ENCODE data around the gene IQGAP3. TPM values are rescaled to one million over a fixed set of nuclear protein-coding genes. Genes with fewer than 3 reads are reported as not detected.

Gene IQGAP3
- total RNA-seq, 1 donor from 2014 or later = 11.8 TPM

- ATAC-seq = no peak
These were observed 76.1 kb downstream of the IQGAP3 start for GRCh38 chr1:156496211-156496761.

DNA sequence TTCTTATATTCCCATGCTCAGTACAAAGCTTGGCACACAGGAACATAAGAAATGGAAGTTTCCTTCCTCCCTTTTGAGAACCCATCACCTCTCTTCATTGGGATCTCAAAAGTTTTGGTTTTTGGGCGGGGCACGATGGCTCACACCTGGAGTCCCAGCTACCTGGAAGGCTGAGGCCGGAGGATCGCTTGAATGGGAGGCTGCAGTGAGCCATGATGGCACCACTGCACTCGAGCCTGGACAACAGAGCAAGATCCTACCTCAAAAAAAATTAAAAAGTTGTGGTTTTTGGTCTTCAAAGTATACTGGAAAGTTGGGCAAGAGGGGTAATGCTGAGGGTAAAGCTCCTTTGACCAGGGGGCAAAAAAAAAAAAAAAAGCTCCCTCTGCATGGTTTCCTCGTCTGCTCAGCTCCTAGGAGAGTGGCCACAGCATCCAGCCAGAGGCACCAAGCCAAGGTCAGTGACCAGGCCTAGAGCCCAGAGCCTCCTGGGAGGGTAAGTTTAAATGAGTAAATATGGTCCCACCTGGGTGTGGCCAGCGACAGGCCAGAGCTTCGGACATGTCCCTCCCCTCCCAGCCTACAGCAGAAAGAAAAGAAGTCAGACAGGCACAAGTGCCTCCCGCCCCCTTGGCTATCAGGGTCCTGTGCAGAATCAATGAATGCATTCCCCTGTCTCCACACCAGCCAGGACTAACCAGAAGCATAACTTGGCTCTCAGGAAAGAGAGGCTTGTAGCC is 76.8 kb downstream of the IQGAP3 start:
- no peak for ATAC-seq

DNA sequence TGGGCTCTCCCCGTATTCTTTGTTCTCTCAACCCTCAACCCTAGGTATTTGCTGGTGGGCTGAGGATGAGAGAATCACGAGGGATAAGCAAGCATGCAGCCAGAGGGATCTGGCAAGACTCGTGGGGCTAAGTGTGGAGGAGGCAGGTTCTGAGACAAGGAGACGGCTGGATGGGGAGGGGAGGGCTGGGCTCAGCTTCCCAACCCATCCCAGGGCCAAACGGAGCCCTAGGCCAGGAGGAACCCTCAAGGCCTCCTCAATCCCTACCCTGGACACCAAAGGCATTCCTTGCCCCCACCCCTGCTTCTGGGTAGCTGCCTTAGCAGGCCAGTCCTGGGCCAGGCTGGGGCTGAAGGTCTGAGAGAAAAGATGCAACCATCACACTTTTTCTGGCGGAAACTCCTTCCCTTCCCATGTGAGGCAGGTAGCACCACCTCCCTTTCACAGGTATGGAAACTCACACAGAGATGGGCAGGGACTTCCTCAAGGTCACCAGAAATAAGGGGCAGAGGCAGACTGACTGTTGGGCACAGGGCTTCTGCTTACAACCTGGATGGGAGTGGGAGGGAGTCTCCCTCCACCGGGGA is 78.0 kb downstream of the IQGAP3 start:
- no peak for ATAC-seq

DNA sequence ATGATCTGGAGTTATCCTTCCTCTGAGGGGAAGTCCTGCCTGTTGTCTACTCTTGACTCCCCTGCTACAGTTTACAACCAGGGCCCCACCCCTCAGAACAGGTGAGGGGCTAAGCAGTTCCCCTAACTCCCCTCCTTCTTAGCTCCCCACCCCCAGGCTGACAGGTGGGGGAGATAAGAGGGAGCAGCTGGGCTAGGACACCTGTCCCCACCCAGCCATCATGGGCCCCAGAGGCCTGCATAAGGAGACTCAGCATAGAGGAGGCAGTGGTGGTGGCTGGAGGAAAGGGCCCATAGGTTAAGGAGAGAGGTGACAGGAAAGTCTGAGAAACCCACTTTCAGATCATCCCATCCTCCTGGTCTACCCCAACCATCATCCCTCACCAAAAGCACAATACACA is 78.6 kb downstream of the IQGAP3 start:
- no peak for ATAC-seq

- ATAC-seq = no peak
These were observed 79.2 kb downstream of the IQGAP3 start for GRCh38 chr1:156493154-156493631.

DNA sequence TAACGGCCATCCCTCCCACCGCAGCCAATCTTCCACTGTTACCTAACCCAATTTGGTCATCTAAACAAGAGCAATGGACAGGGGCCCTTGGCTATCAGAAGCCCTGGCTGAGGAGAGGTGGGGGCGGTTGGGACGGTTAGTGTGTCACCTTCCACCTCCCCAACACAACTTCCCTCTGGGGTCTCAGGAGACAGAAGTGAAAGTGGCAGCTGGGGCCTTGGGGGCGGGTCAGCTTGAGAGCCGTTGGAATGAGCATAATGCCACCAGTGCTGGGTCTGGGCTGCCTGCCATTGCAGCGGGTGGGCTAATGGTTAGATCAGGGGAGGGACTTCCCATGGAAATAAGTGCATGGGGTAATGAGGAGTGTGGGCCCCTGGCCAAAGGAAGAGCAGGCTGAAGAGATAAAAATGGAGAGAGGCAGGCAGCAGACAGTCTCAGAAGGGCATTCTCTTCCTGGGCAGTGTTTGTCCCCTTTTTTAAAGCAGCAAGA is 79.7 kb downstream of the IQGAP3 start:
- no peak for ATAC-seq

- ATAC-seq = no peak
These were observed 80.3 kb downstream of the IQGAP3 start for GRCh38 chr1:156492013-156492590.

DNA sequence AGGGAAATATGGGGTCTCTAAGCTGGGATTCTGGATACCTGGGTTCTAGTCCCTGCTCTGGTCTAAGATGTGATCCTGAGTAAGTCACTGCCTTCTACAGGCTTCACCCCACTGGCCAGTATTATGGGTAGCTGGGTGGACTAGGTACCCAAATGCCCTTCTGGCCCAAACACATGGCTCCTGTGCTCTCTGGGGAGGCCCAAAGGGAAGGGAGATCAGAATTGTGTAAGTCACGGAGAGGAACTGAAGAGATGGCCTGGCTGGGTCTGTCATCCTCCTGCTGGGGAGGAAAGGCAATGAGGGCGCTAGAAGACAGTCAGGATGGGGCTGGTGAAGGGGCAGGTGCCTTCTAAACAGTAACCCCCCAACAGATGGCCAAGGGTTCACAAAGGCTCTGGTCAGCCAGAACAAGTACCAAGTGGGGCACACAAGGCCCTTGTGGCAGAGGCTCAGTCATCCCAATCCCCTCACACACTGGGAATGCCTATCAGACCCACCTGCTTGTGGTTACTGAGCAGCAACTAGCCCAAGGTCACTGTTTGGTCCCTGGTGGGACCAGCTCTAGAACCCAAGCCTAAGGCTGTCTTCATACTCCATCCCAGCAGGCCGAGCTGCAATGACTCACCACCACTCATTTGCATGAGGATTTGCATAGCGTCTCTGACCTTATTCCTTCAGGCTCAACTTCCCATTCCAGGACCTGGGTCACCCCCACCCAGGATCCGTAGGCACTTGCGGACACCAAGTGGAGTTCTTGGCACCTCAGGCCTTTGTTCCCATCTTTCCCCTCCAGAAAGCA is 81.0 kb downstream of the IQGAP3 start:
- ATAC-seq = no peak

GRCh38 chr1:156490401-156491032 is 81.8 kb downstream of the IQGAP3 start:
- ATAC-seq = no peak

GRCh38 chr1:156489935-156490293 is 82.5 kb downstream of the IQGAP3 start:
- no peak for ATAC-seq

DNA sequence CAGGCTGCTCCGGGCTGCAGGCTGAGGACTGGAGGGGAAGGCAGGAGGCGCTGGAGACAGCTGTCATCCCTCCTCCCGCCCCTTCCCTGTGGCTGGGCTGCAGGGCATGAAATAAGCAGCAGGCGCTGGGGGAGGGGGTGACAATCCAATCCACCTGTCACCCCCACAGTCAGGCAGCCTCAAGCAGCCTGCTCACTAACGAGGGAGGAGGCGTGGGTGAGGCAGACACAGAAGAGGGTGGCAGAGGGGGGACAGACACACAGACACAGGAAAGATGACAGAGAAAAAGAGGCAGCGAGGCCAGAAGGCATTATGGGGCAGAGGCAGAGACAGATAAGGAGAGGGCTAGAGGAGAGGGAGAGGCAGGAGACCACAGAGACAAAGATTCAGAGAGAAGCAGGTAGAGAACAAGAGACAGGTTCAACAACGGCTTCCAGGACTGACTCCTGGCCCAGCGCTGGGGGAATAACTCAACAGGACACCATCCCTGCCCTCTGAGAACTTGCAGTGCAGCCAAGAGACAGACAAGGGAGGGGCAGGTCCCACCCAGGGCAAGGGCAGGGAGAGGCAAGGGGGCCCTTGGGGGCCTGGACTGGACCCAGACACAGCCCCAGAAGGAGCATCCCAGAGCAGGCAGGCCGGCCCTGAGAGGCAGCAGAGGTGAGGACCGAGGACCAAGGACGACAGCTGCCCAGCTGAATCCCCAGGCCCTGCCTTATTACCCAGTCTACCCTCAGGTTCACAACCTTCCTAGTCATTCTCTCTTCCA is 83.0 kb downstream of the IQGAP3 start:
- no peak for ATAC-seq

DNA sequence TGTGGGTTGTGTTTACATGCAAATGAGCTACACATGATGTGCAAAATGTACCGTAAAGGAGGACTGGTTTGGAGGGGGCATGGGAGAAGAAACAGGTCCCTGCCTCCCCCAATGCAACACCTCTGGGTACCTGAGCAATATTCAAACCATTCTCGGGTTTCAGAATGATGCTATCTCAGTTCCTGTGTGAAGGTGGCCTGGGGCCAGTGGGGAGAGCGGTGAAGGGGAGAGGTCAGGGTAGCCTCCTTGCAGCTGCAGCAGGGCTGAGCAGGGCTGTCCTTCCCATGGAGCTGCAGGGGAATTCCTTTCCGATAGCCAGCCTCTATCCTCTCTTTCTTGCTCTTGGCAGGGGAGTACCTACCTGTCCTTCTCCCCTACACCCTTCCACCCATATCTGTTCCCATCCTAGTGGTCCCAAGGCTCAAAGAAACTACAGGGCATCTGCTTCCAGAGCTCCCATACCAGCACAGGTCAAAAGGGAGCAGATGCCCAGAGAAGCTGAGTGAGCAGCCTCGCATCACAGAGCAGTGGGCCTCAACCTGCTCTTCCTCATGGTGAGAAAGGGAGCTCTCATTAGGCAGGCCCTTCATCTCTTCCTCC is 83.7 kb downstream of the IQGAP3 start:
- no peak for ATAC-seq

DNA sequence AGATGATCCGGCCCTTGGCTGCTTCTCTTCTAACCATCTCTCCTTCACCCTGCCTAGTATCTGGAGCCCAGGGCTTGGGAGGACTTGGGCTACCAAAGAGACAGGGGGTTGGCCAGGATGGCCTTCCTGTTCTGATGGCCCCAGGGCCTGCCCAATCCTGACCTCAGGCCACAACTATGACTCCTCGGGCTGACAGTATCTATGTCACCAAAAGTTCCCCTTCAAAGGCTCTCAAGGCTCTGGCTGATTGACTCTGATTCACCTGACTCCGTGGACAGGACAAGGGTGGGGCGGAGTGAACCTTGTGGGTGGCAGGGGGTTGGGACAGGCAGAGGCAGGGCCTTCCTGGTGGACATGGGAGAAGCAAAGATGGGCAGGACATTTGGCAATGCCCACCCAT is 84.5 kb downstream of the IQGAP3 start:
- ATAC-seq = peak; percentile 64

DNA sequence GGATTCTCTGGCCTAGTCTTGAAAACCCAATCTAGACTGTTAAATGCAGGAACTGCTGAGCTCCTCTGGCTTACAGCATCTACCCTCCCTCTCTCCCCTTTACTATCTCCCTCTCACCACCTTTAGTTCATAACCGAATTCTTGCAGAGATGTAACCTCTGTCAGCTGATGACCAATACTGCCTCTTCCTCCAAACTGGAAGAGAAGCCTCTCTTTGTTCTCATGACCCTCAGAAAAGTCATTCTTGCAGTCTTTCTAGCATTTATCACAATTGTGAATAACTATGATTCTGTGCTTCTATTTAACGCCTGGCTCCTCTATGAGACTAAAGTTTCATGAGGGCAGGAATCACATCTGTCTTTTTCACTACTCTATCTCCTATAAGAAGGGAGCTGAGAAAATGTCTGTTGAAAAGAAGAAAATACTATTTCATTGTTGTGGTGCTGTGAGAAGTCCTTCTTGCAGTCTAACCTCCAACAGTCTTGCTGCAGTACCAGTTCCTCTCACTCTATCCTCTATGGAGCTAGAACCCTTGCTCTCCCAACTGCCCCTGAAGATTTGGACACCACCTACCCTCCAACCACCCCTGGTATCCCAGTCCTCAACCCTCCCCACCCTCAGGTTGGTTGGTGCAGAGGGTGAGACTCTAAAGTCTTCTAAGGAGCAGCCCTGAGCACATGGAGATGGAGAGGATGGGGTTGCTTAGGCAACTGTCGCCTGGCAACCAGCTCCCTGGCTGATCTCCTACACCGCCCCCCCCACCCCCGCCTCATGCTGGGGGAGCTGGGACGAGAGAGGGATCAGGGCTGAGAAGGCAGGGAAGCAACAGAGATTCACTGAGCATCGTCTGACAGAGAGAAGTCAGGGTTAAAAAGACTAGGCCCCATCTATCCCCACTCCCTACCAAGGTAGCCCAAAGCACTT is 85.7 kb downstream of the IQGAP3 start:
- no peak for ATAC-seq

DNA sequence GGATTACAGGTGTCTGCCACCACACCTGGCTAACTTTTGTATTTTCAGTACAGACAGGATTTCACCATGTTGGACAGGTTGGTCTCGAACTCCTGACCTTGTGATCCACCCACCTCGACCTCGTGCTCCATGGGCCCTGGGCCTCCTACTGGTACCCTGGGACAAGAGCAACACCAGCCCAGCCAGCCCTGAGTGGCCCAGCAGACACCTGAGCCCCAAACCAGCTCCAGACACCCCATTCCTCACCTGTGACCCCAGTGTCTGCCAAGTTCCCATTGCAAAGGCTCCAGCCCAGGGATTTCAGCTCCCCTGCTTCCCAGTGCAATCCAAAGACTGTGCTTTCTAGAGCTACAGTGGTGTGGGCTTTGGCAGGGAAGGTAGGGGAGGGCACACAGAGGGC is 86.4 kb downstream of the IQGAP3 start:
- no peak for ATAC-seq

GRCh38 chr1:156484480-156485058 is 87.8 kb downstream of the IQGAP3 start:
- ATAC-seq = no peak

GRCh38 chr1:156483397-156483796 is 89.0 kb downstream of the IQGAP3 start:
- no peak for ATAC-seq

DNA sequence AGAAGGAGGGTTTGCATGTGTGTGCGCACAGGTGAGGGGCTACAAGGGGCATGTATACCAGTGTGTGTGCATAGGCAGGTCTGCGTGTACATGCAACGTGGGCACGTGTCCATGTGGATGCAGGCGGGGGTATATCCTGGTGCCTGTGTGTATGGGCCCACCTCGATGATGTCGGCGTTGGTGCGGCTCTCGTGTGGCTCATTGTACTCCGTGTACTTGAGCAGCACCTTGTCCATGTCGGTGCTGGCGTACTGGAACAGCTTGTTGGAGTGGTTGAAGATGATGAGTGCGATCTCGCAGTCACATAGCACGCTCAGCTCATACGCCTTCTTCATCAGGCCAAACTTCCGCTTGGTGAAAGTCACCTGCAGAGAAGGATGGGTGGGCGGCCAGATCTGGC is 90.1 kb downstream of the IQGAP3 start:
- no peak for ATAC-seq

GRCh38 chr1:156481527-156481926 is 90.8 kb downstream of the IQGAP3 start:
- no peak for ATAC-seq
